Renal cortical epithelial cell (primary cell): ENCODE results near the gene CALCOCO1. TPM values are rescaled to one million over a fixed set of nuclear protein-coding genes. Genes with fewer than 3 reads are reported as not detected.
"Not testable (repeated sequence)": the region's sequence is repeated elsewhere in the genome, so short reads cannot be mapped to it uniquely, and the experiment has no call there.

Experiments used
- DNase-seq: peaks from one replicate; pipeline ENCODE4 v3.0.0-alpha.2; 2011; ENCODE audit warnings: low read depth
- total RNA-seq: library from RNA; depleted of rRNA; stranded (reverse); fragments of >200 nt; gene quantifications from 2 replicates; pipeline ENCODE4 v1.2.3, GENCODE V29; 2014

Gene CALCOCO1
- total RNA-seq, 1 donor from 2014 or later = 129 TPM

GRCh38 chr12:53733807-53734200 is 6.6 kb upstream of the CALCOCO1 start:
- no peak for DNase-seq

GRCh38 chr12:53733051-53733806 is 6.0 kb upstream of the CALCOCO1 start:
- DNase-seq = peak; percentile 21

- no peak for DNase-seq
Observed at GRCh38 chr12:53729644-53730043, 2.4 kb upstream of the CALCOCO1 start.

- no peak for DNase-seq
Observed at GRCh38 chr12:53728206-53728605, 954 bp upstream of the CALCOCO1 start.

- DNase-seq = peak; percentile 22
Observed at GRCh38 chr12:53726946-53727309, 324 bp downstream of the CALCOCO1 start.

GRCh38 chr12:53726341-53726740 is 911 bp downstream of the CALCOCO1 start:
- DNase-seq = peak; percentile 13

- no peak for DNase-seq
Observed at GRCh38 chr12:53725824-53726223, 1.4 kb downstream of the CALCOCO1 start.

- no peak for DNase-seq
Observed at GRCh38 chr12:53722450-53723041, 4.7 kb downstream of the CALCOCO1 start.

- DNase-seq = no peak
Observed at GRCh38 chr12:53720946-53721345, 6.3 kb downstream of the CALCOCO1 start.

GRCh38 chr12:53719649-53720048 is 7.6 kb downstream of the CALCOCO1 start:
- no peak for DNase-seq

GRCh38 chr12:53718567-53718966 is 8.7 kb downstream of the CALCOCO1 start:
- DNase-seq = not testable (repeated sequence)

GRCh38 chr12:53717319-53717718 is 9.9 kb downstream of the CALCOCO1 start:
- no peak for DNase-seq

- DNase-seq = no peak
Observed at GRCh38 chr12:53714004-53714403, 13.2 kb downstream of the CALCOCO1 start.

GRCh38 chr12:53713516-53713915 is 13.7 kb downstream of the CALCOCO1 start:
- no peak for DNase-seq

- DNase-seq = no peak
Observed at GRCh38 chr12:53712059-53712643, 15.1 kb downstream of the CALCOCO1 start.

GRCh38 chr12:53710091-53710490 is 17.2 kb downstream of the CALCOCO1 start:
- no peak for DNase-seq

GRCh38 chr12:53709671-53710070 is 17.6 kb downstream of the CALCOCO1 start:
- DNase-seq = no peak

- no peak for DNase-seq
Observed at GRCh38 chr12:53706080-53706479, 21.2 kb downstream of the CALCOCO1 start.

- peak; percentile 38 for DNase-seq
Observed at GRCh38 chr12:53703756-53704155, 23.5 kb downstream of the CALCOCO1 start.

- DNase-seq = peak; percentile 33
Observed at GRCh38 chr12:53701518-53702264, 25.6 kb downstream of the CALCOCO1 start.

- no peak for DNase-seq
Observed at GRCh38 chr12:53700567-53700966, 26.7 kb downstream of the CALCOCO1 start.

GRCh38 chr12:53699678-53700025 is 27.6 kb downstream of the CALCOCO1 start:
- no peak for DNase-seq
